Neuron (in vitro differentiated cells): ENCODE data around the gene PLCL1.

Experiments used
- H2AFZ ChIP-seq: one replicate; pipeline ENCODE4 v1.6.1; 2013; ENCODE audit warnings: low read depth, mild to moderate bottlenecking, inconsistent platforms, low read length, moderate library complexity
- H3K27me3 ChIP-seq: one replicate; pipeline ENCODE4 v1.6.1; 2013; ENCODE audit warnings: low read length; ENCODE audit not compliant: insufficient read depth
- H3K36me3 ChIP-seq: one replicate; pipeline ENCODE4 v1.6.1; 2013; ENCODE audit warnings: low read length; ENCODE audit not compliant: insufficient read depth
- H3K4me1 ChIP-seq: one replicate; pipeline ENCODE4 v1.6.1; 2013; ENCODE audit warnings: low read length; ENCODE audit not compliant: insufficient read depth
- H3K4me3 ChIP-seq: 2 replicates; pipeline ENCODE4 v1.5.1; 2013; ENCODE audit warnings: mild to moderate bottlenecking, low read length, moderate library complexity
- H3K9me3 ChIP-seq: one replicate; pipeline ENCODE4 v1.6.1; 2013; ENCODE audit warnings: low read length

The PLCL1 gene

DNA sequence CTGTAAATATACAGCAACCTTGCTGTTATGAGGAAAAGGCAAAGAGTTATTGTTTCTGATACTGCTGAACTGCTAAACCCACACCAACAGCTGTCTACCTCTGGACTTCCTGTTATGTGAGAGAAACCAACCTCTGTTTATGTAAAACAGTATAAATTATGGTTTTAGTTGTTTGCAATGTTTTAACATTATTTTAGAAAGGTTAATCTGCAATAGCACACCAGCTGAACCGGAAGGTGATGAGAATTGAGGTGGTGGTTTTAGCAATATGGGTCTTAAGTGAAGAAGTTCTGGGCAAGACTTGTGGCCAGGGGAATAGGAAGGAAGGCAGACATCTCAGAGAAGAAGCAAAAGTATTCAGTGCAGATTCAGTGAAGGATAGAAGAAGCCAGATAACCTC, 237.8 kb downstream of the PLCL1 start:
- Histone ChIP-seq H3K4me3 (no peak overlapping the region), H3K36me3 (no peaks in the 10 kb centered on the region), H3K9me3 (no peaks in the 10 kb centered on the region), H3K4me1 (no peaks in the 10 kb centered on the region), H2AFZ (no peak overlapping the region), H3K27me3 (no peaks in the 10 kb centered on the region)

- H3K4me3 ChIP-seq: no peak overlapping the region
- no peaks in the 10 kb centered on the region for H3K4me1 ChIP-seq
- H3K27me3 ChIP-seq: no peaks in the 10 kb centered on the region
- H3K9me3 ChIP-seq: no peaks in the 10 kb centered on the region
- no peaks in the 10 kb centered on the region for H3K36me3 ChIP-seq
- H2AFZ ChIP-seq: no peak overlapping the region
These were observed 240.4 kb downstream of the PLCL1 start for GRCh38 chr2:198044777-198045176.

- no peaks in the 10 kb centered on the region for H3K4me1 ChIP-seq
These were observed 240.8 kb downstream of the PLCL1 start for GRCh38 chr2:198045227-198045626.

DNA sequence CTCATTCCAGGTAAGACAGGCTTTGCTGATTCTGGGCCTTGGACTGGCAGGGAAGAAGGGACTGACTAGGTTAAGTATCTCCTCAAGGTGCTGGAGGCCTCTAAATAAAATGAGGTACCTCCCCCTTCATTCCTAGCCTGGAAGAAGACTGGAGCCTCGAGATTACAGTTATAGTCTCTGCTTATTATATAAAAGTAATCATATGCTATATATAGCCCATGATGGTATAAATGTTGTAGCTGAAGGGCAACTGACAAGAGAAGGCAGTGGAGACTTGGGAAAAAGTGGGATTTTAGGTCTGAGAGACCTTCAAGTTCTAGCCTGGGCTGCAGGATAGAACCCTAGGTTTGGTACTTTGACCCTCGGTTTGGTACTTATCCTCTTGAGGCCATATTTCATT, 248.3 kb downstream of the PLCL1 start:
- no peaks in the 10 kb centered on the region for H3K9me3 ChIP-seq
- no peaks in the 10 kb centered on the region for H3K27me3 ChIP-seq
- no peaks in the 10 kb centered on the region for H3K36me3 ChIP-seq
- H3K4me3 ChIP-seq: no peak overlapping the region
- H3K4me1 ChIP-seq: no peaks in the 10 kb centered on the region
- H2AFZ ChIP-seq: no peak overlapping the region

More at GRCh38 chr2:198045227-198045626, 240.8 kb downstream of the PLCL1 start:
- H3K9me3 ChIP-seq: no peaks in the 10 kb centered on the region
- no peak overlapping the region for H3K4me3 ChIP-seq
- H3K36me3 ChIP-seq: no peaks in the 10 kb centered on the region
- H2AFZ ChIP-seq: no peak overlapping the region
- no peaks in the 10 kb centered on the region for H3K27me3 ChIP-seq

DNA sequence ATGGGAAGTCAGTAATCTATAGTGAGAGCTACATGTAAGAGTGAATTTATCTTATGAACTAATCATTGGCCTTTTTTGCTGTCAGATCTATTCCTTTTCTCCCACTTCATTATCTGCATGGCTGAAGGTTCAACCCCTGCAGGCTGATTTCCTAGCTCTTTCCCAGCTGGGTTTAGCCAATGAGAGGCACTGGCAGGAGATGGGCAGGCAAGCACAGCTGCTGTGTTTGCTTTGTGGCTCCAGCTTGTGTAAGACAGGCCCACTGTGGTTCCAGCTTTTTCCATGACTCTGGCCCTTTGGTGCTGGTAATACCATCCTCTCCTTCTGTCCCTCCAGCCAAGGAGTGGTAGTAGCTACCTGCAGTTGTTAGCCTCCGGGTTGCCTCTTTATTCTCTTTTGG, 248.8 kb downstream of the PLCL1 start:
- H3K4me1 ChIP-seq: no peaks in the 10 kb centered on the region
- no peaks in the 10 kb centered on the region for H3K27me3 ChIP-seq
- H3K4me3 ChIP-seq: no peak overlapping the region
- H3K9me3 ChIP-seq: no peaks in the 10 kb centered on the region
- no peaks in the 10 kb centered on the region for H3K36me3 ChIP-seq
- H2AFZ ChIP-seq: no peak overlapping the region

GRCh38 chr2:198053776-198054175, 249.4 kb downstream of the PLCL1 start:
- Histone ChIP-seq H3K4me1 (no peaks in the 10 kb centered on the region), H3K4me3 (no peak overlapping the region), H3K9me3 (no peaks in the 10 kb centered on the region), H3K27me3 (no peaks in the 10 kb centered on the region), H3K36me3 (no peaks in the 10 kb centered on the region), H2AFZ (no peak overlapping the region)

DNA sequence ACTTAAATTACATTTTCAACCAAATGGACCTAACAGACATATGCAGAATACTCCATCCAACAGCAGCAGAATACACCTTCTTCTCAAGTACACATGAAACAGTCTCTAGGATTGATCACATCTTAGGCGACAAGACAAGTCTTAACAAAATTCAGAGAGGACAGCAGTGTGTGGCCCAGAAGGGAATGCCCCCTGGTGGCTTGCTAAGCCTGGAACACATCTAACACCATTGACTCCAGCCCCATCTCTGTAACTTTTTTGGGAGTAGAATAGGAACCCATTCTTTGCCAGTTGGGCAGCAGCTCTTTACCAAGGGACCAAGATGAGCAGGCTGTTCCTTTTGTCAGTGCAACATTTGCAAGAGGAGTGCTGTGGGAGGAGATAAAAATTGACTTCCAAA, 249.9 kb downstream of the PLCL1 start:
- H2AFZ ChIP-seq: no peak overlapping the region
- no peak overlapping the region for H3K4me3 ChIP-seq
- H3K4me1 ChIP-seq: no peaks in the 10 kb centered on the region
- no peaks in the 10 kb centered on the region for H3K9me3 ChIP-seq
- no peaks in the 10 kb centered on the region for H3K27me3 ChIP-seq
- no peaks in the 10 kb centered on the region for H3K36me3 ChIP-seq

- Histone ChIP-seq H2AFZ (no peak overlapping the region), H3K36me3 (no peaks in the 10 kb centered on the region), H3K27me3 (peaks cover 4% of the 10 kb centered on the region), H3K9me3 (no peaks in the 10 kb centered on the region), H3K4me3 (no peak overlapping the region), H3K4me1 (no peaks in the 10 kb centered on the region)
These were observed 251.3 kb downstream of the PLCL1 start for GRCh38 chr2:198055716-198056115.

DNA sequence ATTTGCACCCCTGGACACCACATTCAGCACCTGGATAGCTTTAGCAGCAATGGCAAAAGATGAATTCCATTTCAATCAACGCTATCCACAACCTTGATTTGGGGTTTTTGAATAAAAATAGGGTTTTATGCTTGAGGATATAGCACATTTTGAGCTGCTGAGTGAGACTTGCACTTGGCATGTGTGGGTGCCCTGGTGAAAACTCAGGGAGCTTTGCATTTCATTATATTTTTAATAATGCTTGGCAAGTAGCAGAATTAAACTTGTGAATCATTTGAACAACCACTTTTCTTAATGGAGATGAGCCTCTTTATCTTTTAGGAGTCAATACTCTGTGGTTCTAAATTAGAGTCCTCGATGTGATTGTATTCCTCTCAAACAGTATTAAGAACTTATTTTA, 252.4 kb downstream of the PLCL1 start:
- no peak overlapping the region for H2AFZ ChIP-seq
- H3K27me3 ChIP-seq: peaks cover 4% of the 10 kb centered on the region
- H3K4me1 ChIP-seq: no peaks in the 10 kb centered on the region
- H3K9me3 ChIP-seq: no peaks in the 10 kb centered on the region
- H3K4me3 ChIP-seq: no peak overlapping the region
- no peaks in the 10 kb centered on the region for H3K36me3 ChIP-seq

GRCh38 chr2:198059800-198060199, 255.4 kb downstream of the PLCL1 start:
- Histone ChIP-seq H3K27me3 (peaks cover 4% of the 10 kb centered on the region), H3K4me1 (no peaks in the 10 kb centered on the region), H3K9me3 (no peaks in the 10 kb centered on the region), H3K36me3 (no peaks in the 10 kb centered on the region), H2AFZ (no peak overlapping the region), H3K4me3 (no peak overlapping the region)

GRCh38 chr2:198060277-198060676, 255.9 kb downstream of the PLCL1 start:
- H3K4me3 ChIP-seq: no peak overlapping the region
- no peaks in the 10 kb centered on the region for H3K36me3 ChIP-seq
- H3K9me3 ChIP-seq: no peaks in the 10 kb centered on the region
- H3K4me1 ChIP-seq: no peaks in the 10 kb centered on the region
- H2AFZ ChIP-seq: no peak overlapping the region
- peaks cover 4% of the 10 kb centered on the region for H3K27me3 ChIP-seq

DNA sequence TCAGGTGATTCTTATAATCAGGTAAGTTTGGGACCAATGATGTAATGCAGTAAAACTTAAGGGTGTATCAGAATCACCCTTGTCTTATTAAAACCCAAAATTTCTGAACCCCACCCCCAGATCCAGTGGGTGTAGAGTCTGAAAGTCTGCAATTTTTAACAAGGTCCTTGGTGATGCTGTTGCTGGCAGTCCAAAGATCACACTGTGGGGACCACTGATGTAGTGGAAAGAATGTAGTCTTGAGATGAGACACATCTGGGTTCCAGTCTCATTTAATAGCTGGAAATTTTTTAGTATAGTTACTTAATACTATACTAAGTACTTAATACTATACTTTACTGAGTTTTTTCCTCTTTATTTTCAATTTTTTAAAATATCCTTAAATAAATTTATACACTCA, 258.4 kb downstream of the PLCL1 start:
- peaks cover 4% of the 10 kb centered on the region for H3K27me3 ChIP-seq
- H3K4me3 ChIP-seq: no peak overlapping the region
- no peaks in the 10 kb centered on the region for H3K4me1 ChIP-seq
- H3K9me3 ChIP-seq: no peaks in the 10 kb centered on the region
- H3K36me3 ChIP-seq: no peaks in the 10 kb centered on the region
- no peak overlapping the region for H2AFZ ChIP-seq

DNA sequence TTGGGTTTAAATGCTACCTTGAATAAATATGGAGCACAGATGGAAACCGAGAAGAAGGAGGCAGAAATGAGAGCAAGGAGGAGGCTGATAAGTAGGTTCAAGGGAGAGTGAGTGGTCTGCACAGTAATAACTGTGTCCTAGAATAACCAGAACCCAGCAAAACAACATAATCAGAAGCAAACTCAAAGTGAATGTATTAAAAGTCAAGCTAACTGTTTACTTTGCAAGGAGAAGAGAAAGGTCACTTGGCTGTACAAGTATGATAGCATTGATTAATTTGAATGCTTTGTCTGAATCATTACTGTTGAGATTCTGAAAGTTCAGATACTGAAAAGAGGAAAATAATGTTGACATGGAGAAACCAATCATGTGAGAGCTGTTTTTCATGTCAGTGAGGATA, 258.8 kb downstream of the PLCL1 start:
- Histone ChIP-seq H2AFZ (no peak overlapping the region), H3K27me3 (peaks cover 4% of the 10 kb centered on the region), H3K36me3 (no peaks in the 10 kb centered on the region), H3K9me3 (no peaks in the 10 kb centered on the region), H3K4me3 (no peak overlapping the region), H3K4me1 (no peaks in the 10 kb centered on the region)

DNA sequence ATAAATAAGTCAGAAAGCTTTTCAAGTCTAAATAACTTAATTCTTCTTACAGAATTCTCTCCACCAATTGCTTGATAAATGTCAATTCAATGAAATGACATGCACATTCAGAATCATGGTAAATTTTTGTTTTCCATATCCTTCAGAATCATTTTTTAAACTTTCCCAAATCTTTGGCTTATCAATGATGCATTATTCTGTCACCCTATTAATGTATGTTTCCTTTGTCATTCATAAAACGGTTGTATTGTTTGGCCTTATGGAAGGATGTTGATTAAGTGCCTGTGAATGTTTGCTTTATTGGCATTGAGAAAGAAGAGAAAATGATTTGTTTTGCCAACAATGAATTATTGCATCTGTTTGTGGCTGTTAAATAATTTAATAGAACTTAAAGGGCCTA, 260.9 kb downstream of the PLCL1 start:
- H3K27me3 ChIP-seq: no peaks in the 10 kb centered on the region
- H3K36me3 ChIP-seq: no peaks in the 10 kb centered on the region
- no peaks in the 10 kb centered on the region for H3K4me1 ChIP-seq
- no peak overlapping the region for H2AFZ ChIP-seq
- H3K4me3 ChIP-seq: no peak overlapping the region
- no peaks in the 10 kb centered on the region for H3K9me3 ChIP-seq
